Measurements from ENCODE around the gene BUB1B.

GRCh38 chr15:40267670-40268069 lies 106.8 kb downstream of the BUB1B start:
- TF ChIP-seq CTCF (IDR thresholded peaks at IDR 0.05; ENCODE audit: low read length) (no peak), EZH2 (optimal IDR thresholded peaks at IDR 0.05; ENCODE audit: low read depth, low read length) (no peak), EZH2phosphoT487 (IDR thresholded peaks at IDR 0.05; ENCODE audit: low read length) (no peak)

Measured in MM.1S (cell line).